Chondrocyte (in vitro differentiated cells): ENCODE measurements around the gene ZNF618. TPM values are rescaled to one million over a fixed set of nuclear protein-coding genes. Genes with fewer than 3 reads are reported as not detected.
A peak's percentile ranks its signal among the peaks of the same experiment; 100 is the strongest.

Source experiments
- DNase-seq: peaks from one replicate; pipeline ENCODE4 v3.0.0; 2021; ENCODE audit warnings: mixed read lengths, low spot score
- H3K27ac Mint-ChIP-seq: one replicate; pipeline ENCODE4 v1.8.0; 2021; ENCODE audit warnings: mild to moderate bottlenecking, moderate library complexity, mixed read lengths; ENCODE audit not compliant: unreplicated experiment
- H3K27me3 Mint-ChIP-seq: 2 replicates; pipeline ENCODE4 v1.8.0; 2021; ENCODE audit warnings: low read depth, mixed read lengths
- H3K36me3 Mint-ChIP-seq: 2 replicates; pipeline ENCODE4 v1.8.0; 2021; ENCODE audit warnings: low read depth, mixed read lengths
- H3K4me1 Mint-ChIP-seq: 2 replicates; pipeline ENCODE4 v1.8.0; 2021; ENCODE audit warnings: low read depth, mild to moderate bottlenecking, mixed read lengths
- H3K4me3 Mint-ChIP-seq: one replicate; pipeline ENCODE4 v1.8.0; 2021; ENCODE audit warnings: mild to moderate bottlenecking, moderate library complexity, mixed read lengths; ENCODE audit not compliant: unreplicated experiment
- H3K9me3 Mint-ChIP-seq: 2 replicates; pipeline ENCODE4 v1.8.0; 2021; ENCODE audit warnings: low read depth, mixed read lengths
- total RNA-seq: library from RNA; stranded (reverse); gene quantifications from 3 replicates; pipeline ENCODE4 v1.2.1, GENCODE V29; 2021
- TF ChIP-seq, protein P1 (sequence below): fragments of 200-600 bp; sonication (generic); IDR thresholded peaks from 2 replicates; pipeline ENCODE4 v1.5.0; 2021; ENCODE audit warnings: antibody characterized with exemption, mild to moderate bottlenecking, moderate library complexity

ZNF618 gene
- total RNA-seq, 1 donor from 2014 or later = 25.5 TPM

DNA sequence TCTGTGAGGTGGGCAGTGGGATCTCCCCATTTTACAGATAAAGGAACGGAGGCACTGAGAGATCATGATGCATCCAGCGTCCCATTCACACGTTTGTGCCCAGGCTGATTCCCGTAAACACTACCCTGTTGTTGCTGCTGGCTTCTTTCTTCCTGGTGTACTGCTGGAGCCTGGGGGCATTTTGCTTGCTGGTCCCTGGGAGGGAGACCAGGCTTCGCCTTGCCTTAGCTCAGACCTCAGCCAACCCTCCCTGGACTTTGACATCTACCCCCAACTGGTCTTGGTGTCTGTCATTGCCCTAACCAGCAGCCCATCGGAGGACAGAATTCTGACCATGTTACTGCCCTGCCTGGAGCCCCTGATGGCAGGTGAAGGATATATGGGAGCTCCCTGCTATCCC, 82.4 kb downstream of the ZNF618 start:
- no peaks in the 10 kb centered on the region for H3K27me3 Mint-ChIP-seq
- no peak for DNase-seq
- H3K9me3 Mint-ChIP-seq = no peaks in the 10 kb centered on the region
- H3K4me3 Mint-ChIP-seq = no peak overlapping the region
- peak overlapping the region; percentile 90 for H3K27ac Mint-ChIP-seq
- peaks cover 3% of the 10 kb centered on the region for H3K36me3 Mint-ChIP-seq
- TF ChIP-seq, protein P1, sequence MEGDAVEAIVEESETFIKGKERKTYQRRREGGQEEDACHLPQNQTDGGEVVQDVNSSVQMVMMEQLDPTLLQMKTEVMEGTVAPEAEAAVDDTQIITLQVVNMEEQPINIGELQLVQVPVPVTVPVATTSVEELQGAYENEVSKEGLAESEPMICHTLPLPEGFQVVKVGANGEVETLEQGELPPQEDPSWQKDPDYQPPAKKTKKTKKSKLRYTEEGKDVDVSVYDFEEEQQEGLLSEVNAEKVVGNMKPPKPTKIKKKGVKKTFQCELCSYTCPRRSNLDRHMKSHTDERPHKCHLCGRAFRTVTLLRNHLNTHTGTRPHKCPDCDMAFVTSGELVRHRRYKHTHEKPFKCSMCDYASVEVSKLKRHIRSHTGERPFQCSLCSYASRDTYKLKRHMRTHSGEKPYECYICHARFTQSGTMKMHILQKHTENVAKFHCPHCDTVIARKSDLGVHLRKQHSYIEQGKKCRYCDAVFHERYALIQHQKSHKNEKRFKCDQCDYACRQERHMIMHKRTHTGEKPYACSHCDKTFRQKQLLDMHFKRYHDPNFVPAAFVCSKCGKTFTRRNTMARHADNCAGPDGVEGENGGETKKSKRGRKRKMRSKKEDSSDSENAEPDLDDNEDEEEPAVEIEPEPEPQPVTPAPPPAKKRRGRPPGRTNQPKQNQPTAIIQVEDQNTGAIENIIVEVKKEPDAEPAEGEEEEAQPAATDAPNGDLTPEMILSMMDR = no peak
- H3K4me1 Mint-ChIP-seq = peaks cover 49% of the 10 kb centered on the region

DNA sequence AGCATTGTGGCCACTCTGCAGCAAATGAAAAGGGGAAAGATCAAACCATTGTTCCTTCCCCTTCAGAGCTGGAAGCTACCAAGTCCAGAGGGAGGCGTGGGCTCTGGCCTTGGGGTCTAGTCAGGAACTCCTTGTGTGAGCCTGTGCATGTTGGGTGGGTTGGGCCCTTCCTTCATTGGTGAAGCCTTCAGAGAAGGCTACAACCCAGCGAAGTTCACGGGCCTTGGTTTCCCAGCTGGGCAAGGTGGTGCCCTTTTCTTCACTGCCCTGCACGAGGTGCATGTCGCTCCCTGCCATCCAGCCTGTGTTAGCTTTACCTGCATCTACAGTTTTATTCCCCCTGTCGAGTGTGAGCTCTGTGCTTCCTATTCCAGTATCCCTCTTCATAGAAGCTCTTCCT, 84.7 kb downstream of the ZNF618 start:
- TF ChIP-seq, protein P1 = no peak
- DNase-seq = no peak
- no peak overlapping the region for H3K27ac Mint-ChIP-seq
- H3K4me3 Mint-ChIP-seq = no peak overlapping the region
- peaks cover 4% of the 10 kb centered on the region for H3K36me3 Mint-ChIP-seq
- H3K27me3 Mint-ChIP-seq = no peaks in the 10 kb centered on the region
- no peaks in the 10 kb centered on the region for H3K9me3 Mint-ChIP-seq
- peaks cover 27% of the 10 kb centered on the region for H3K4me1 Mint-ChIP-seq

DNA sequence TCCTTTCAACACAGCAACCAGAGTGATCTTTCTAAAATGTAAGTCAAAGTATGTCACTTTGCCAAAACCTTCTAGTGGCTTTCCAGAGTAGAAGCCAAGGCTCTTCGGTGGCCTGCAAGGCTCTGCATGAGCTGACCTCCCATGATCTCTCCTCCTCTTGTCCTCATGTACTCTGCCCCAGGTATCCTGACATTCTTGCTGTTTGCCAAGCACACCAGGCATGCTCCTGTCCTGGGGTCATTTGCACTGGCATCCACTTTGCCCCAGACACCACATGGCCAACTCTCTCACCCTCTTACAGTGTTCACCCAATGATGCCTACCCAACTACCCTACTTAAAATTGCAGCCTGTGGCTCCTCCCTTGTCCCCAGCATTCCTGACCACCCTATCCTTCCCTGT, 86.3 kb downstream of the ZNF618 start:
- TF ChIP-seq, protein P1 = no peak

DNA sequence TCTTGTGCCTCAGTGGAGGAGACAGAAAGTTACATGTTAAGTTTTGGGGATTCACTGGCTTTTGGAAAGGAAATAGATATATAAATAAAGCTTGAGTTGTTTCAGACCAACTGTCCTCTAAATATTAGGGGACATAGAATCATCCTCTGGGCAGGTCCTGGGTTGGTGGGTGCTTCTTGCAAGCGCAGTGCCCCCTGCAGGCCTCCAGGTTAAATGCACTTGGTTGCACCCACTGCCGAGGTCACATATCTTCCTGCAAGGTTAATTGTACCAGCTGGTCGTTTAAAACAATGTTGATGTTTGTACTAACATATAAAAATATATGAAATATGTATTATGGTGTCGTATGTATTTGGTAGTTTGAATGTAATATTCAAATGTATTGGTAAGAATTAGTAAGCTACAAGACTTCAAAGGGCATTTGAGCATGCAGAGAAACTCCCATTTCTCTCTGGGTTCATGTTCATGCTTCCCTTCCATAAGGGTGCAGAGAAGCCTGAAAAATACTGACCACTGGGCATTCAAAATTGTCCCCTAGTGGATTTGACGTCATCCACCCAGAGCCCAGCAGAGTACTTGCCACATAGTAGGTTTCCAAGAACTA, 87.0 kb downstream of the ZNF618 start:
- Mint-ChIP-seq H3K4me3 (no peak overlapping the region), H3K36me3 (peaks cover 12% of the 10 kb centered on the region), H3K27me3 (no peaks in the 10 kb centered on the region), H3K9me3 (no peaks in the 10 kb centered on the region), H3K4me1 (peaks cover 13% of the 10 kb centered on the region), H3K27ac (no peak overlapping the region)
- TF ChIP-seq, protein P1 = peak; percentile 82
- no peak for DNase-seq

More for the DNA sequence above, 86.3 kb downstream of the ZNF618 start:
- DNase-seq = no peak
- Mint-ChIP-seq H3K4me3 (no peak overlapping the region), H3K4me1 (peaks cover 20% of the 10 kb centered on the region), H3K27ac (no peak overlapping the region), H3K36me3 (peaks cover 12% of the 10 kb centered on the region), H3K27me3 (no peaks in the 10 kb centered on the region), H3K9me3 (no peaks in the 10 kb centered on the region)

DNA sequence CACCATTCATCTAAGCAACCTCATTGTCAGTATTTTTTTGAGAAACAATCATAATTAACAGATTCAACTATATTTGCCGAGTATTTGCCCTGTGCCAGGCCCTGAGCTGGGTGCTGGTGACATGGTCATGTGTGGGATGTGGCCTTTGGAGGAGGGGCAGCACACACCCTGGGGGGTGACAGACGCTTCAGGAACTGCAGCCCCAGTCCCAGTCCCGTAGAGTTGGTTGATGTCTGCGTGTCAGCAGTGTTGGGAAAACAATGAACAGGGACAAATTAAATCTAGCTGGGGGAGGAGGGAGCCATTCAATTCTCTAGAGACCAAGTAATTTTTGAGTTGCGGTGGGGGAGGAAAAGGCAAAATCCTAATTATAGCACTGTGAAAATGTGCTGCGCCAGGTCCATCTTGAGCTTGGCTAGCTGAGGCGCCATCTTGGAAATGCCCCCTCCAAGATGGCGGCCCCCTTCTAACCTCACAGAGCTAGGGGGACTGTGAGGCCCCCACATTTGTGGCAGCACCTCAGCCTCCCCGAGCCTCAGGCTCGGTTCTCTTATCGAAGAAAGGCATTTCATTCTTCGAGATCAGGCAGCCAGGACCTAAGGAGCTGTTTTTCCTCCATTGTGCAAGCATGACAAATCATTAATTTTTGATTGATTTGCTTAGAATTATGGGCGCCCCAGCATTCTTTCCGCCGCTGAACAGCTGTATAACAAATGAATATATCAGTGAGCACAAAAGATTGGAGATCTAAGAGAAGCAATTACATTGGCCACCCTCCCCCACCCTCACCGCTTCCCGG, 87.8 kb downstream of the ZNF618 start:
- H3K4me1 Mint-ChIP-seq = peaks cover 6% of the 10 kb centered on the region
- no peak for DNase-seq

More for the DNA sequence above, 87.8 kb downstream of the ZNF618 start:
- Mint-ChIP-seq H3K27me3 (no peaks in the 10 kb centered on the region), H3K4me3 (no peak overlapping the region), H3K36me3 (peaks cover 12% of the 10 kb centered on the region), H3K27ac (no peak overlapping the region), H3K9me3 (no peaks in the 10 kb centered on the region)
- TF ChIP-seq, protein P1 = no peak
